HEK293T (cell line): ENCODE data around the gene RAB25.

ENCODE experiments used
- BHLHE40 ChIP-seq: fragments of 450-650 bp; IDR thresholded peaks from 2 replicates; pipeline ENCODE4 v1.6.1; 2016; ENCODE audit warnings: mild to moderate bottlenecking, moderate library complexity, borderline replicate concordance
- CTBP1 ChIP-seq: fragments of 450-650 bp; IDR thresholded peaks from 2 replicates; pipeline ENCODE4 v1.6.1; 2016; ENCODE audit warnings: borderline replicate concordance
- FOXA1 ChIP-seq: fragments of 450-650 bp; IDR thresholded peaks from 2 replicates; pipeline ENCODE4 v1.6.1; 2016; ENCODE audit warnings: mild to moderate bottlenecking
- FOXM1 ChIP-seq: fragments of 450-650 bp; IDR thresholded peaks from 2 replicates; pipeline ENCODE4 v1.6.1; 2017; ENCODE audit warnings: mild to moderate bottlenecking, borderline replicate concordance
- HDGF ChIP-seq: fragments of 450-650 bp; IDR thresholded peaks from 2 replicates; pipeline ENCODE4 v1.6.1; 2017; ENCODE audit warnings: antibody characterized with exemption, borderline replicate concordance
- NFRKB ChIP-seq: fragments of 450-650 bp; IDR thresholded peaks from 2 replicates; pipeline ENCODE4 v1.6.1; 2016; ENCODE audit warnings: mild to moderate bottlenecking, moderate library complexity
- SP1 ChIP-seq: fragments of 450-650 bp; IDR thresholded peaks from 2 replicates; pipeline ENCODE4 v1.6.1; 2017
- TF ChIP-seq, protein P1 (sequence below): fragments of 450-650 bp; IDR thresholded peaks from 2 replicates; pipeline ENCODE4 v1.6.1; 2016

GRCh38 chr1:156065871-156066270, 4.9 kb downstream of the RAB25 start:
- TF ChIP-seq, protein P1, sequence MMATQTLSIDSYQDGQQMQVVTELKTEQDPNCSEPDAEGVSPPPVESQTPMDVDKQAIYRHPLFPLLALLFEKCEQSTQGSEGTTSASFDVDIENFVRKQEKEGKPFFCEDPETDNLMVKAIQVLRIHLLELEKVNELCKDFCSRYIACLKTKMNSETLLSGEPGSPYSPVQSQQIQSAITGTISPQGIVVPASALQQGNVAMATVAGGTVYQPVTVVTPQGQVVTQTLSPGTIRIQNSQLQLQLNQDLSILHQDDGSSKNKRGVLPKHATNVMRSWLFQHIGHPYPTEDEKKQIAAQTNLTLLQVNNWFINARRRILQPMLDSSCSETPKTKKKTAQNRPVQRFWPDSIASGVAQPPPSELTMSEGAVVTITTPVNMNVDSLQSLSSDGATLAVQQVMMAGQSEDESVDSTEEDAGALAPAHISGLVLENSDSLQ = no peak
- TF ChIP-seq BHLHE40 (no peak), CTBP1 (no peak), FOXA1 (no peak), SP1 (no peak), FOXM1 (no peak), HDGF (no peak), NFRKB (no peak)
